Activated naive CD8-positive, alpha-beta T cell treated with anti-CD3 and anti-CD28 coated beads, Interleukin-2, amount 50 U/mL, for 24 hours (primary cell): ENCODE measurements around the gene HEPH.
"Not testable (repeated sequence)": the region's sequence is repeated elsewhere in the genome, so short reads cannot be mapped to it uniquely, and the experiment has no call there.

Experiments used
- ATAC-seq: fragments of 150-1000 bp; cut with Tn5 transposase; one replicate; pipeline ENCODE4 v1.10.0; 2021
- DNase-seq: peaks from one replicate; pipeline ENCODE4 v3.0.0; 2021
- H3K27ac Mint-ChIP-seq: one replicate; pipeline ENCODE4 v1.8.0; 2021; ENCODE audit warnings: mild to moderate bottlenecking, mixed read lengths
- H3K27me3 Mint-ChIP-seq: one replicate; pipeline ENCODE4 v1.8.0; 2021; ENCODE audit warnings: mixed read lengths
- H3K36me3 Mint-ChIP-seq: one replicate; pipeline ENCODE4 v1.8.0; 2021; ENCODE audit warnings: low read depth, mixed read lengths
- H3K4me1 Mint-ChIP-seq: one replicate; pipeline ENCODE4 v1.8.0; 2021; ENCODE audit warnings: mixed read lengths
- H3K4me3 Mint-ChIP-seq: one replicate; pipeline ENCODE4 v1.8.0; 2021; ENCODE audit warnings: mild to moderate bottlenecking, moderate library complexity, mixed read lengths
- H3K9me3 Mint-ChIP-seq: one replicate; pipeline ENCODE4 v1.8.0; 2021; ENCODE audit warnings: mixed read lengths

Gene HEPH

DNA sequence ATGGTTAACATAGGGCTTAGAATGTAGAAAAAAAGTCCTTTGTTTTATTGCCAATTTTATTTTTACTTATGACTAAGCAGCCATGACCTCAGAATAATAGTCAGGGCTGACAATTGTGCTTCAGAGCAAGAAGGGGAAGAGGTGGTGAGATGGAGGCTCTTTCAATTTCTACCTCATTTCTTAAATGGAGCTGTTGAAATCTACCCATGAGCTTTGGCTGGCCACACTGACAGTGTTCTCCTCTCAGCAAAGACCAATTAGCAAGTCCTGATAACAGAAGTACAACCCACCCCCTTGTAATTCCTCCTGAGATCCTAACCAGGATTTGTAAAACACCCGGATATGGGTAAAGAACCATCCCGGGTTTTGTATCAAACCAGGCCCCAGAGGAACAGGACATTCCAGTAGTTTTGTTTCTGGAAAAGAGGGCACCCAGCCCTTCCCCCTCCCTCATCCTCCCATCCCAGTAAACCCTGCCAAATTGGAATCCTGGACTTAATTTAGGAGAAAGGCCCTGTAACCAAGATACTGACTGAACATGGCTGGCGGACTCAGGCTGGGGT is at the start of gene HEPH:
Gene HEPH (plus strand): TSS at position 399 of the 563 bp plus-strand sequence. CDS start 6,324 bp downstream, outside the sequence.
- no peak within 1 kb of the TSS for H3K27ac Mint-ChIP-seq
- no peak within 1 kb of the TSS for H3K4me3 Mint-ChIP-seq
- H3K36me3 Mint-ChIP-seq, result no peaks in the 10 kb centered on the region
- H3K27me3 Mint-ChIP-seq, result no peaks in the 10 kb centered on the region
- DNase-seq, result no peak
- no peaks in the 10 kb centered on the region for H3K9me3 Mint-ChIP-seq
- H3K4me1 Mint-ChIP-seq, result no peaks in the 10 kb centered on the region
- ATAC-seq, result no peak

DNA sequence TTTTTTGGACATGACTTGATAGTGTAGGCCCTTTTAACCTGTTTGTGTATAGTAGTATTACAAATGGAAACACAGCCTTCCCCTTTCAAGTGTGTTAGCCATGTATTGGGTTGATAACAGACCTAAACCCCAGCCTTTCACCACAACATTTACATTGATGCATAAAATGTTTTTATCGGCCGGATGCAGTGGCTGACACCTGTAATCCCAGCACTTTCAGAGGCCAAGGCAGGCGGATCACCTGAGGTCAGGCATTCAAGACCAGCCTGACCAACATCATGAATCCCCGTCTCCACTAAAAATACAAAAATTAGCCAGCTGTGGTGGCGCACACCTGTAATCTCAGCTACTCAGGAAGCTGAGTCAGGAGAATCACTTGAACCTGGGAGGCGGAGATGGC is 45.3 kb upstream of the HEPH start:
- H3K4me1 Mint-ChIP-seq, H3K27me3 Mint-ChIP-seq, ATAC-seq, H3K4me3 Mint-ChIP-seq, H3K27ac Mint-ChIP-seq, DNase-seq, H3K9me3 Mint-ChIP-seq, H3K36me3 Mint-ChIP-seq: not testable (repeated sequence)

GRCh38 chrX:66121354-66121753 is 42.7 kb upstream of the HEPH start:
- H3K9me3 Mint-ChIP-seq, result peaks cover 11% of the 10 kb centered on the region
- not testable (repeated sequence) for H3K27ac Mint-ChIP-seq, ATAC-seq, H3K4me3 Mint-ChIP-seq, H3K36me3 Mint-ChIP-seq, H3K4me1 Mint-ChIP-seq, H3K27me3 Mint-ChIP-seq, DNase-seq

GRCh38 chrX:66126662-66127061 is 37.4 kb upstream of the HEPH start:
- H3K36me3 Mint-ChIP-seq, result no peaks in the 10 kb centered on the region
- peaks cover 11% of the 10 kb centered on the region for H3K9me3 Mint-ChIP-seq
- H3K27me3 Mint-ChIP-seq, result no peaks in the 10 kb centered on the region
- no peak overlapping the region for H3K4me3 Mint-ChIP-seq
- peaks cover 3% of the 10 kb centered on the region for H3K4me1 Mint-ChIP-seq
- ATAC-seq (no peak), DNase-seq (no peak)
- no peak overlapping the region for H3K27ac Mint-ChIP-seq

- no peak for ATAC-seq
Measured at GRCh38 chrX:66130469-66130868, 33.6 kb upstream of the HEPH start.

DNA sequence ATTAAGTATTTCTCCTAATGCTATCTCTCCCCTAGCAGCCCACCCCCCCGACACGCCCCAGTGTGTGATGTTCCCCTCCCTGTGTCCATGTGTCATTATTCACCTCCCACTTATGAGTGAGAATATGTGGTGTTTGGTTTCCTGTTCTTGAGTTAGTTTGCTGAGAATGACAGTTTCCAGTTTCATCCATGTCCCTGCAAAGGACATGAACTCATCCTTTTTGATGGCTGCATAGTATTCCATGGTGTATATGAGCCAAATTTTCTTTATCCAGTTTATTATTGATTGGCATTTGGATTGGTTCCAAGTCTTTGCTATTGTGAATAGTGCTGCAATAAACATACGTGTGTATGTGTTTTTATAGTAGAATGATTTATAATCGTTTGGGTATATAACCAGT is 28.8 kb upstream of the HEPH start:
- H3K27ac Mint-ChIP-seq, H3K4me3 Mint-ChIP-seq, DNase-seq, ATAC-seq, H3K9me3 Mint-ChIP-seq, H3K36me3 Mint-ChIP-seq, H3K4me1 Mint-ChIP-seq, H3K27me3 Mint-ChIP-seq: not testable (repeated sequence)

More at GRCh38 chrX:66130469-66130868, 33.6 kb upstream of the HEPH start:
- Mint-ChIP-seq H3K4me1 (no peaks in the 10 kb centered on the region), H3K27ac (no peak overlapping the region), H3K36me3 (no peaks in the 10 kb centered on the region), H3K9me3 (no peaks in the 10 kb centered on the region), H3K27me3 (no peaks in the 10 kb centered on the region), H3K4me3 (no peak overlapping the region)
- DNase-seq, result no peak

- no peak for DNase-seq
- no peaks in the 10 kb centered on the region for H3K9me3 Mint-ChIP-seq
- no peaks in the 10 kb centered on the region for H3K36me3 Mint-ChIP-seq
- H3K27ac Mint-ChIP-seq, result no peak overlapping the region
- H3K27me3 Mint-ChIP-seq, result no peaks in the 10 kb centered on the region
- ATAC-seq, result no peak
- no peaks in the 10 kb centered on the region for H3K4me1 Mint-ChIP-seq
- H3K4me3 Mint-ChIP-seq, result no peak overlapping the region
Measured at GRCh38 chrX:66142351-66142750, 21.7 kb upstream of the HEPH start.

DNA sequence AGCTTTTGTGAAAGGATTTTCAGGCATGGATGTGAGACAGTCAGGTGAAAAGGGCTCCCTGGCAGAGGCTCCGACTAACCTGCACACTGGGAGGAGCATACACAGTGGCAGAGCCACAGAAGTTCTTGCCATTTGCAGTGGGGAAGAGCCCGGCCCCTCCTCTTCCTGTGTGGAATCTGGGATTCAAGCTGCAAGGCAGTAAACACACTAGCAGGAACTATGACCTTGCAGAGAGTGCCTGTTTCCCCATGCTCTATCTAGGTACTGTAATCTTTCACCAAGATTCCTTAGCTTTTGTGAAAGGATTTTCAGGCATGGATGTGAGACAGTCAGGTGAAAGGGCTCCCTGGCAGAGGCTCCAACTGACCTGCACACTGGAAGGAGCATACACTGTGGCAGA is 19.8 kb upstream of the HEPH start:
- Mint-ChIP-seq H3K27ac (no peak overlapping the region), H3K9me3 (no peaks in the 10 kb centered on the region), H3K4me3 (no peak overlapping the region), H3K36me3 (no peaks in the 10 kb centered on the region), H3K4me1 (no peaks in the 10 kb centered on the region), H3K27me3 (no peaks in the 10 kb centered on the region)
- DNase-seq (no peak), ATAC-seq (no peak)

DNA sequence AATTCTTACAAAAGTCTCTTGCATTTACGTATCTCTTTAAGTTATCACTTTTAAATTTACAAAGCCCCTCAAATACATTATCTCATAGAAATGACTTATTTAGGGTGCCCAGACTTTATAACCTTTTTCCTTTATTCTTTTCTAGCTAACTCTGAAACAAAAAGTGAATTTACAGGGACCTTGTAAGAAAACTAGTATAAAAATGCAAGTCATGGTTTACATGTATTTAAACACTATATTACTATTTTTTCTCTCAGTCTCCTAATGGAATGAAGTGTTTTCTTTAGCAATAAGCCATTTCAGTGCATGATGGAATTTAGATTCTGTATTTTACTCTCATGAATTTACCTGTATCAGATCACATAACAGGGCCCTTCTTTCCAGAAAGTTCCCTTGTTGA is 14.5 kb upstream of the HEPH start:
- ATAC-seq (no peak), DNase-seq (no peak)
- H3K27me3 Mint-ChIP-seq, result no peaks in the 10 kb centered on the region
- H3K4me1 Mint-ChIP-seq, result no peaks in the 10 kb centered on the region
- no peak overlapping the region for H3K4me3 Mint-ChIP-seq
- H3K9me3 Mint-ChIP-seq, result no peaks in the 10 kb centered on the region
- no peak overlapping the region for H3K27ac Mint-ChIP-seq
- no peaks in the 10 kb centered on the region for H3K36me3 Mint-ChIP-seq

- H3K27me3 Mint-ChIP-seq, result no peaks in the 10 kb centered on the region
- H3K27ac Mint-ChIP-seq, result no peak overlapping the region
- no peaks in the 10 kb centered on the region for H3K9me3 Mint-ChIP-seq
Measured at GRCh38 chrX:66150163-66150562, 13.9 kb upstream of the HEPH start.

DNA sequence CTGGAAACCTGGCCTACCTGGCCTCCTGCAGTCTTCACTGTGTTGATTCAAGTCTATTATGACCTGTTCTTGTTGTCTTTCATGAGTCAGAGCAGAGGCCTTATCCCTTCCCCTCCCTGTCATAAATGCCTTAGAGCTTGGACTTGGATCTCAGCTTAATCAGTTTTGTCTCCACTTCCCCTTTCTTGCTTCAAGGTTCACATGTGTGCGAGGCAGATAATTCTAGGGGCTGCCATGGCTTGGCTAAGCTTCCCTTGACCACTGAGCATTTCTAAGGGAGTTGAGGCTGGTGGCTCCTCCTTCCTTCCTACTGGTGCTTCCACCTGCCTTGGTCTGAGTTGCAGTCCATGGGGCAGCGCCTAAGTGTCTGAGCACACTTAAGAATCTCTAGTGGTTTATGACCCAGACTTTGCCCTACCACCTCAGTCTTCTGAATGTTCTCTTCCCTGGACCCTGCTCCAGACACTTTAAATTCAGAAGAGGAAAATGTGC is 1.7 kb upstream of the HEPH start:
- no peak for ATAC-seq
- Mint-ChIP-seq H3K27ac (no peak overlapping the region), H3K9me3 (no peaks in the 10 kb centered on the region), H3K27me3 (no peaks in the 10 kb centered on the region), H3K4me1 (no peaks in the 10 kb centered on the region), H3K36me3 (no peaks in the 10 kb centered on the region), H3K4me3 (no peak overlapping the region)
- DNase-seq, result no peak

More at GRCh38 chrX:66150163-66150562, 13.9 kb upstream of the HEPH start:
- DNase-seq, result no peak
- no peak for ATAC-seq
- no peaks in the 10 kb centered on the region for H3K36me3 Mint-ChIP-seq
- no peak overlapping the region for H3K4me3 Mint-ChIP-seq
- no peaks in the 10 kb centered on the region for H3K4me1 Mint-ChIP-seq

GRCh38 chrX:66163447-66163846 is 600 bp upstream of the HEPH start:
- H3K4me1 Mint-ChIP-seq, result no peaks in the 10 kb centered on the region
- no peak overlapping the region for H3K27ac Mint-ChIP-seq
- ATAC-seq, result no peak
- H3K9me3 Mint-ChIP-seq, result no peaks in the 10 kb centered on the region
- no peak for DNase-seq
- H3K4me3 Mint-ChIP-seq, result no peak overlapping the region
- H3K36me3 Mint-ChIP-seq, result no peaks in the 10 kb centered on the region
- no peaks in the 10 kb centered on the region for H3K27me3 Mint-ChIP-seq

GRCh38 chrX:66164470-66164869 is 423 bp downstream of the HEPH start:
- Mint-ChIP-seq H3K27ac (no peak overlapping the region), H3K4me3 (no peak overlapping the region), H3K27me3 (no peaks in the 10 kb centered on the region), H3K4me1 (no peaks in the 10 kb centered on the region), H3K9me3 (no peaks in the 10 kb centered on the region), H3K36me3 (no peaks in the 10 kb centered on the region)
- DNase-seq (no peak), ATAC-seq (no peak)

GRCh38 chrX:66164931-66165330 is 884 bp downstream of the HEPH start:
- ATAC-seq, result no peak
- no peaks in the 10 kb centered on the region for H3K36me3 Mint-ChIP-seq
- H3K4me3 Mint-ChIP-seq, result no peak overlapping the region
- H3K9me3 Mint-ChIP-seq, result no peaks in the 10 kb centered on the region
- H3K27me3 Mint-ChIP-seq, result no peaks in the 10 kb centered on the region
- no peak overlapping the region for H3K27ac Mint-ChIP-seq
- no peak for DNase-seq
- H3K4me1 Mint-ChIP-seq, result no peaks in the 10 kb centered on the region

DNA sequence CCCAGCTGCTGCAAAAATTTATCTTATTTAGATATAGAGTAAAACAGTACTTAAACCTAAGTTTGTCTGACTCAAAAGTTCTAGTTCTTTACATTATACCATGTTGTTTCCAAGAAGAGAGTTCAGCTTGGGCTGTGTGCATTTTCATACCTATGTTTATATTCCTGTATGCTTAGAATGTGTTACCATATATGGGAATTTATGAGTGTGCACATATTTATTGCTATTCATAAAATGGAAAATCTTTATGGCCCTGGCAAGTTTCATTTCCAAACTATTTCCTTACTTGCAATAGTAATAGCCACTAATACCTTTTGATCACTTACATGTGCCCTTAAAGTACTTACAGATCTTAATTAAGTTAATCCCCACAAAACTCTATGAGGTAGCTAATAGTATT is 2.6 kb downstream of the HEPH start:
- ATAC-seq, result no peak
- H3K36me3 Mint-ChIP-seq, result no peaks in the 10 kb centered on the region

DNA sequence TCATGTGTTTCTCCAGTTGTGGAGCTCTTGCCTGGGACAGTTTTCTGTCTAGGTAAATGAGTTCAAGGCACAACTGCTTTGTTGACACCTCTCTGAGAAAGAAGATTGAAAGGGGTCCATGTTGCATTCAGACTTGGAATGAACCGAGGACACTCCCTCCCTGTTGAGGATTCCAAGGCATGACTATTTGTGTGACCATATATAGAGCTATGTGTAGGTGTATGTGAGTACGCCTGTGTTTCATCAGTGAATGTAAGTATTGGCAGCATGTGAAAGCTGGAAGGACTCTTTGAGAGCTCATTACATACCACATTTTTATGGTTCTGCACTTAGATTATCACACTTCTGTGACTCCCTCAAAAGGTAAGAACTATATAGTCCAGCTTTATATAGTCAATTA is 3.4 kb downstream of the HEPH start:
- no peak for DNase-seq
- no peak overlapping the region for H3K27ac Mint-ChIP-seq
- no peaks in the 10 kb centered on the region for H3K27me3 Mint-ChIP-seq

More for the DNA sequence above, 2.6 kb downstream of the HEPH start:
- H3K9me3 Mint-ChIP-seq, result no peaks in the 10 kb centered on the region
- no peak overlapping the region for H3K4me3 Mint-ChIP-seq
- no peak for DNase-seq
- H3K27ac Mint-ChIP-seq, result no peak overlapping the region
- no peaks in the 10 kb centered on the region for H3K27me3 Mint-ChIP-seq
- no peaks in the 10 kb centered on the region for H3K4me1 Mint-ChIP-seq

More for the DNA sequence above, 3.4 kb downstream of the HEPH start:
- no peaks in the 10 kb centered on the region for H3K36me3 Mint-ChIP-seq
- H3K4me1 Mint-ChIP-seq, result no peaks in the 10 kb centered on the region
- H3K4me3 Mint-ChIP-seq, result no peak overlapping the region
- no peaks in the 10 kb centered on the region for H3K9me3 Mint-ChIP-seq
- no peak for ATAC-seq
